Ammon's horn (tissue), 1 donor: Measurements from ENCODE around the gene CACNA2D3.
A peak's percentile ranks its signal among the peaks of the same experiment; 100 is the strongest.
"Not testable (repeated sequence)": the region's sequence is repeated elsewhere in the genome, so short reads cannot be mapped to it uniquely, and the experiment has no call there.

Experiments used
- DNase-seq: peaks from one replicate; pipeline ENCODE4 v3.0.0-alpha.2; 2016; ENCODE audit warnings: low spot score

The CACNA2D3 gene

GRCh38 chr3:54631516-54632325 is 509.4 kb downstream of the CACNA2D3 start:
- peak; percentile 8 for DNase-seq

GRCh38 chr3:54632326-54632665 is 509.9 kb downstream of the CACNA2D3 start:
- no peak for DNase-seq

- no peak for DNase-seq
Measured at GRCh38 chr3:54632834-54633233, 510.5 kb downstream of the CACNA2D3 start.

GRCh38 chr3:54633444-54634121 is 511.2 kb downstream of the CACNA2D3 start:
- DNase-seq, result no peak

GRCh38 chr3:54634122-54634469 is 511.7 kb downstream of the CACNA2D3 start:
- no peak for DNase-seq

- not testable (repeated sequence) for DNase-seq
Measured at GRCh38 chr3:54639790-54640372, 517.5 kb downstream of the CACNA2D3 start.

- no peak for DNase-seq
Measured at GRCh38 chr3:54641226-54642014, 519.1 kb downstream of the CACNA2D3 start.

- DNase-seq, result no peak
Measured at GRCh38 chr3:54642147-54642546, 519.8 kb downstream of the CACNA2D3 start.

- DNase-seq, result no peak
Measured at GRCh38 chr3:54647721-54648120, 525.4 kb downstream of the CACNA2D3 start.

GRCh38 chr3:54649551-54649950 is 527.2 kb downstream of the CACNA2D3 start:
- DNase-seq, result no peak

- no peak for DNase-seq
Measured at GRCh38 chr3:54653456-54654195, 531.3 kb downstream of the CACNA2D3 start.

GRCh38 chr3:54654776-54655175 is 532.4 kb downstream of the CACNA2D3 start:
- no peak for DNase-seq

- no peak for DNase-seq
Measured at GRCh38 chr3:54659347-54659746, 537.0 kb downstream of the CACNA2D3 start.

- DNase-seq, result no peak
Measured at GRCh38 chr3:54660714-54661132, 538.4 kb downstream of the CACNA2D3 start.

- no peak for DNase-seq
Measured at GRCh38 chr3:54661151-54661550, 538.8 kb downstream of the CACNA2D3 start.

- no peak for DNase-seq
Measured at GRCh38 chr3:54663501-54664011, 541.2 kb downstream of the CACNA2D3 start.

- no peak for DNase-seq
Measured at GRCh38 chr3:54665016-54665600, 542.8 kb downstream of the CACNA2D3 start.

GRCh38 chr3:54668236-54668635 is 545.9 kb downstream of the CACNA2D3 start:
- DNase-seq, result no peak

- no peak for DNase-seq
Measured at GRCh38 chr3:54670201-54671000, 548.0 kb downstream of the CACNA2D3 start.

- no peak for DNase-seq
Measured at GRCh38 chr3:54671511-54671910, 549.2 kb downstream of the CACNA2D3 start.
